OCI-LY7 (cell line): Measurements from ENCODE around the gene CRYBA4. TPM values are rescaled to one million over a fixed set of nuclear protein-coding genes. Genes with fewer than 3 reads are reported as not detected.

Experiments
- BruUV-seq: library from RNA; stranded (reverse); fragments of 400-500 nt; replicated peaks from 2 replicates; lab custom pipeline; 2021; lab: Mats Ljungman, UMichigan
- CTCF ChIA-PET: fragments of 300-600 bp; sonication (Branson Sonifier 250); formaldehyde crosslinking; loops from one replicate; lab custom pipeline; 2022; ENCODE audit warnings: antibody characterized with exemption; ENCODE audit not compliant: unreplicated experiment; lab: Charles Lee
- POLR2A ChIA-PET: fragments of 300-600 bp; sonication (Branson Sonifier 250); formaldehyde crosslinking; loops from one replicate; lab custom pipeline; 2022; ENCODE audit warnings: antibody characterized with exemption; lab: Charles Lee
- DNase-seq: peaks from one replicate; pipeline ENCODE4 v3.0.0-alpha.2; 2015; ENCODE audit warnings: low spot score
- H2AFZ ChIP-seq: fragments of 200-600 bp; sonication (generic), shearing (Covaris generic); 2 replicates; pipeline ENCODE4 v1.6.1; 2014; ENCODE audit warnings: mild to moderate bottlenecking, antibody characterized with exemption, low read length, moderate library complexity
- H3K27ac ChIP-seq: fragments of 200-600 bp; sonication (generic); 2 replicates; pipeline ENCODE4 v1.5.1; 2014; ENCODE audit warnings: mixed run types, low read depth, mild to moderate bottlenecking, moderate library complexity, low read length, inconsistent platforms; ENCODE audit not compliant: poor library complexity, severe bottlenecking
- H3K36me3 ChIP-seq: fragments of 200-600 bp; sonication (generic); 2 replicates; pipeline ENCODE4 v1.6.1; 2014; ENCODE audit warnings: mild to moderate bottlenecking, antibody characterized with exemption, low read length, moderate library complexity, mixed read lengths; ENCODE audit not compliant: insufficient read depth
- H3K4me1 ChIP-seq: fragments of 200-600 bp; sonication (generic); 2 replicates; pipeline ENCODE4 v1.5.1; 2014; ENCODE audit warnings: mild to moderate bottlenecking, low read length; ENCODE audit not compliant: insufficient read depth, poor library complexity, severe bottlenecking
- H3K4me2 ChIP-seq: fragments of 200-600 bp; sonication (generic); 2 replicates; pipeline ENCODE4 v1.6.1; 2014; ENCODE audit warnings: mild to moderate bottlenecking, low read length
- H3K4me3 ChIP-seq: fragments of 200-600 bp; sonication (generic); 2 replicates; pipeline ENCODE4 v1.5.1; 2014; ENCODE audit warnings: mild to moderate bottlenecking, low read depth, low read length; ENCODE audit not compliant: poor library complexity, severe bottlenecking
- H3K79me2 ChIP-seq: fragments of 200-600 bp; sonication (generic); 2 replicates; pipeline ENCODE4 v1.6.1; 2016; ENCODE audit warnings: low read depth, mild to moderate bottlenecking, low read length, moderate library complexity, mixed read lengths; ENCODE audit not compliant: insufficient read depth
- H3K9me2 ChIP-seq: fragments of 200-600 bp; sonication (generic); 2 replicates; pipeline ENCODE4 v1.6.1; 2016; ENCODE audit warnings: mild to moderate bottlenecking, low read length, mixed read lengths; ENCODE audit not compliant: insufficient read depth
- H3K9me3 ChIP-seq: fragments of 200-600 bp; sonication (generic); 2 replicates; pipeline ENCODE4 v1.6.1; 2014; ENCODE audit warnings: mild to moderate bottlenecking, mixed run types, low read length, mixed read lengths
- H4K20me1 ChIP-seq: fragments of 200-600 bp; sonication (generic); 2 replicates; pipeline ENCODE4 v1.6.1; 2014; ENCODE audit warnings: mild to moderate bottlenecking, antibody characterized with exemption, low read length, moderate library complexity, mixed read lengths; ENCODE audit not compliant: insufficient read depth
- CTCF ChIP-seq: fragments of 200-600 bp; sonication (generic); conservative IDR thresholded peaks from 2 replicates; pipeline ENCODE4 v1.5.1; 2014; ENCODE audit warnings: mild to moderate bottlenecking, antibody characterized with exemption, low read length, moderate library complexity, mixed read lengths
- EZH2phosphoT487 ChIP-seq: fragments of 200-600 bp; sonication (generic); IDR thresholded peaks from 2 replicates; pipeline ENCODE4 v1.6.1; 2018; ENCODE audit warnings: low read depth, borderline replicate concordance, mild to moderate bottlenecking, mixed run types, antibody characterized with exemption, low read length, moderate library complexity, mixed read lengths
- intact Hi-C: fragments of 100-400 bp; cut with micrococcal nuclease; formaldehyde crosslinking; loops from one replicate; pipeline ENCODE4 v1.10.0; 2022; ENCODE audit not compliant: unreplicated experiment
- total RNA-seq, 2 experiments: library from RNA; depleted of rRNA in 1 of 2; stranded (reverse); fragments of >200 nt in 1 of 2; shearing (Covaris generic) in 1 of 2; gene quantifications; 2 replicates each; pipeline ENCODE4 v1.2.3, GENCODE V29; 2014 to 2022

The CRYBA4 gene
- total RNA-seq, 2 experiments from 2014 or later = not detected

- ChIA-PET CTCF (no interaction called here), POLR2A (interaction anchor here (0.7 to 1.2 kb wide), 2 partner anchors 25 to 99 kb away, joined by 3 to 4 read pairs; no protein-coding TSS in a partner anchor)
- BruUV-seq = no TSS peak
These were observed 10.8 kb downstream of the CRYBA4 start for GRCh38 chr22:26632422-26633155.

GRCh38 chr22:26634189-26634588 is 12.4 kb downstream of the CRYBA4 start:
- H3K4me2 ChIP-seq = no peak overlapping the region
- H4K20me1 ChIP-seq = no peaks in the 10 kb centered on the region
- no peaks in the 10 kb centered on the region for H3K9me2 ChIP-seq
- intact Hi-C loops = no loop called here
- POLR2A ChIA-PET = no interaction called here
- H3K27ac ChIP-seq = no peak overlapping the region
- H3K9me3 ChIP-seq = no peaks in the 10 kb centered on the region; the same call in 1 of the 2 replicates
- BruUV-seq = no TSS peak
- H3K36me3 ChIP-seq = no peaks in the 10 kb centered on the region
- TF ChIP-seq CTCF = no peak
- no peak for TF ChIP-seq EZH2phosphoT487
- DNase-seq = no peak
- H2AFZ ChIP-seq = no peak overlapping the region
- H3K79me2 ChIP-seq = no peaks in the 10 kb centered on the region
- CTCF ChIA-PET = no interaction called here
- no peak overlapping the region for H3K4me3 ChIP-seq
- H3K4me1 ChIP-seq = no peaks in the 10 kb centered on the region

More at GRCh38 chr22:26632422-26633155, 10.8 kb downstream of the CRYBA4 start:
- no peak for TF ChIP-seq EZH2phosphoT487
- TF ChIP-seq CTCF = no peak
- intact Hi-C loops = no loop called here
- no peak overlapping the region for H3K4me2 ChIP-seq
- no peaks in the 10 kb centered on the region for H4K20me1 ChIP-seq
- no peak for DNase-seq
- H3K9me2 ChIP-seq = no peaks in the 10 kb centered on the region
- H3K4me1 ChIP-seq = no peaks in the 10 kb centered on the region
- H2AFZ ChIP-seq = no peak overlapping the region
- no peaks in the 10 kb centered on the region for H3K36me3 ChIP-seq
- no peaks in the 10 kb centered on the region; the same call in 1 of the 2 replicates for H3K9me3 ChIP-seq
- H3K79me2 ChIP-seq = no peaks in the 10 kb centered on the region
- H3K4me3 ChIP-seq = no peak overlapping the region
- H3K27ac ChIP-seq = no peak overlapping the region

DNA sequence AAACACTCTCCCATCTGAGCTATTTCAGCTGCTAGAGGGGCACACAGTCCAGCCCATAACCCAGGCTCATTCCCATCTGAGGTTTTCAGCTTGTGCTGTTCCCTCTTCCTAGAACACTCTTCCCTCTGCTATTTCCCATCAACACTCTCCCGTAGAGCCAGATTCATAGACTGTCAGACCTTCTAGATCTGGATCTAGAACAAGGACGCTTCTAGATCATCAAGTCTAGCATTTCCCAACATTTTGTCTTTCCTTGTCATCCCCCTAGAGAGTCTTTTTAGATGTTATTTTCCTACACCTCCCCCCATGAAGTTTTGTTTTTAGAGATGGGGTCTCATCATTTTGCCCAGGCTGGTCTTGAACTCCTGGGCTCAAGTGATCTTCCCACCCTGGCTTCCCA is 13.4 kb downstream of the CRYBA4 start:
- BruUV-seq = no TSS peak
- Histone ChIP-seq H3K4me2 (no peak overlapping the region), H3K9me2 (no peaks in the 10 kb centered on the region), H3K79me2 (no peaks in the 10 kb centered on the region), H3K4me3 (no peak overlapping the region), H2AFZ (no peak overlapping the region), H3K27ac (no peak overlapping the region), H3K4me1 (no peaks in the 10 kb centered on the region), H3K9me3 (no peaks in the 10 kb centered on the region), H4K20me1 (no peaks in the 10 kb centered on the region), H3K36me3 (no peaks in the 10 kb centered on the region)
- no peak for DNase-seq
- ChIA-PET CTCF (no interaction called here), POLR2A (interaction anchor here (0.5 kb wide), 2 partner anchors 160 to 1249 kb away, joined by 7 read pairs; no protein-coding TSS in a partner anchor)
- intact Hi-C loops = no loop called here
- TF ChIP-seq CTCF = no peak
- TF ChIP-seq EZH2phosphoT487 = no peak
